GM04503 (cell line): ENCODE measurements around the gene MPPED1.

Experiments
- DNase-seq: peaks from one replicate; pipeline ENCODE4 v3.0.0-alpha.2; 2012; ENCODE audit warnings: low read depth

Gene MPPED1

DNA sequence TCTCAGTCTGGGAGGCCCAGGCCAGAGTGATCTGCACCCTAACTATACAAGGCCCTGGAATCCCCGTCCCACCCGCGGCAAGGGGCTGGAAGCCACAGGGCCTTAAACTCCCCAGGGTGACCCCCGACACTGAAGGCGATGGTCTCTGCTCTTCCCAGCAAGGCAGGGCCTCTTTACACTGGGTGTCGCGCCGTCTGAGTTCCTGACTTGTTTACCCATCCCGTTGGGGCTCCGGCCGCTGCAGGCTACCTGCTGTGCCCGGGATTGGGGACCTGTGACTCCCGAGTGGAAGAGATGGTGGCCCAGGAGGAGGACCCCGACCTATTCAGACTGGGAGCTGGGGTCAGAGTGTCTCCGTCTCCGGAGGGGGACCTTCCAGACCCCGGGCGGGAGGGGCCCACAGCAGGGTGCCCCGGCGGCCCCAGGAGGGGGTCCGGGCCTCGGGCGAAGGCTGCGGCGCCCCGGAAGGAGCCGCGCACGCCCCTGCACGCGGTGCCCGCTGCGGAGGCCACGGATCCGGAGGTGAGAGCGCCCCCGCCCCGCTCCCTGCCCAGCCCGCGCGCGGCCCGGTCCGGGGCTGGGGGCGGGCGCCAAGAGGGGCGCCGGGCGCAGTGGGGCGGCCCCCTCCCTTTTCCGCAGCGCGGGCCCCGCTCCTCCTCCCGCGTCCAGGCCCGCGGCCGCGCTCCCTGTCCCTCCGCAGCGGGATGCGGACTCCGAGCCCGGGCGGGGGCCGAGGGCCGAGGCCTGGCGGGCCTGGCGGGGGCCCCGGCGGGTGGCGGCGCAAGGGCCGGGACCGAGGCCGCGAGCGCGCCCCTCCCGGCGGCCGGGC is 560 bp upstream of the MPPED1 start:
- DNase-seq = no peak

DNA sequence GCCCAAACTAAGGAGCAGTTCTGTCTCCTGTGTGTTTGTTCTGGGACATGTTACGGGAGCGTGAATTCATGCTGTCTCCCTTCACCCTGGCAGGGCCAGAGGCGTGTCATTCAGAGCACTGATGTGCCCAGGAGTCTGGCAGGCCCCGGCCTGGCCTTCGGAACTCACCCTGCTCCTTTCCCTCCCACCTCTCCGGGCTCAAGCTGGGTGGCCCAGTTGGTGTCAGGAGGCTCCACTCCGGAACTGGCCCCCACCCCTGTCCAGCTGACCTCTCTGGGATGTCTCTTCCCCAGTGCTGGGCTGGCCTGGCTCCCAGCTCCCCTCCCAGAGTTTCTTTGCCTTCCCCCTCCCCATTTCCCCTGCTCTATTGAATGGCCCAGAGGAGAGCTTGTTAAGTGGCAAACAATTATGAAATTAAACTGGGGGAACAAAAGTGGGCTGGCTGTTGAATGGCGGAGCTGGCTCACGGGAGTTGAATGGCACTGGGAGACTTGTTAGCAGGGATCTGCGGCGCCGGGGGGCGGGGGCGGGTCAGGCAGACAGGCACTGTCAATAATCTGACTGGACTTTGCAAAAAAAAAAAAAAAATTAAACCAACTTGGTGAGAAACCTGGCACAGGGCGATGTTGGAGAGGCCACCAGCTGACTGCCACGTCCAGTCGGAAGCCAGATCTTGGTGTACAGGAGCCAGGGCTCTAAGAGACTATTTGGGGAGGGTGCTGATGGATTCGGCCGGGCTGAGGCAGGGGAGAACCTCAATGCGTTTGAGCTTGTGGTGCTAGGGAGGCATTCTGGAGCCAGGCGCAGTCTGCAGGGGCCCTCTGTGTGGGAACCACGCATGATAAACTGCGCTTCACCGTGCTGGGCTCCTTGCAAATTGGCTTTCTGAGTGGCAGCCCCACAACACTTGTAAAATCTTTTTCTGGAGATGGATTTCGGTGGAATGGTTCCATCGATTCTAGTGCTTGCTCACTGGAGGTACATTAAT is 1.3 kb downstream of the MPPED1 start:
- DNase-seq = no peak

DNA sequence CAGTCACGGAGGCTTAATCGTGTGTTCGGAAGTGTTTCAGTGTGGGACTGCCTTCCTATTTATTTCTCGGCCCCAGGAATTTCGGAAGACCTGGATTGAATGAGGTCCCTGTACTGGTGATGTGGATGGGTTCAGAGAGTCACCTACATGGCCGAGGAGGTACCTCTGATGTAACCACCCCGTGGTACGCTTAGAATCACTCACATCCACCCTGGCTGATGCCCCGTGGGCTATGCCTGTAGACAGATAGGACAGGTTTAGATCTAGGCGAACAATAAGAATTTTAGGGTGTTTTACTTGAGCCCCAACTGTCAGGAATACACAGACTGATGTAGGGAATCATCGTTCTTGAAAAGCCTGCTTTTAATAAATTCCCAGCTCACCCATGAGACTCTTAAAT is 2.0 kb downstream of the MPPED1 start:
- DNase-seq = no peak

DNA sequence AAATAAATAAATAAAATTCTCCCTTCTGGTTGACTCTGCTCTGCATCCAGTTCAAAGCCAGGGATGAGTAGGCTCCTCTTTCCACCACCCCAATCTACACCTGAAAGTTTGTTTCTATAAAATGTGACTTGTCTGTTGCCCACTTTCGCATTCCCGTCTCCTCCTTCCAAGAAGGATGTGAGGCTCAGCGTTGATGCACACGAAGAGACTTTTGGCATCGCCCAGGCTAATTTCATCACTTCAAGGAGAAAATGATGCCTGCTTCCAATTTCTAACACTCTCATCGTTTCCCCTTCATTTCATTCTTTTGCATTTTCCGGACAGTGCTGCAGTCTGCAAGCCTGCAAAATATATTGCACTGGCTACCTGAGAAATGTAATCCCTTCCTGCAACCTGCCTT is 3.9 kb downstream of the MPPED1 start:
- DNase-seq = no peak

DNA sequence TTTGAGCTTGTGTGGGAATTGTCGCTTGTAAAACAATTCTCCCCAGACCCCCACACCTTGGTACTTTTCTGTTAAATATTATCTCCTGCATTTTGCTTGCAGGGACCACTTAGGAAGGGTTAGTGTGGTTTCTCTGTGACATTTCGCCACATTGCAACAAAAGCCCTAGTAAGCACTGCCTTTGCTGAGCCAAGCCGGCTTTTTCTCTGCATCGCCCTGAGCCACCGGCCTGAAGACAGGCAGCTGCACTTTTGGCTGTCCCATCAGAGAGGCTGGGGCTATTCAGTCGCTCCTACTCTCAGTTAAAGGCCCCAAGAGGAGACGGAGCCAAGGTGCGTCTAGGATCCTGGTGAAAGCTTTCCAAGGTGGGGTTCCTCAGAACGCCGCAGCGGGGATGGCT is 5.7 kb downstream of the MPPED1 start:
- DNase-seq = no peak

DNA sequence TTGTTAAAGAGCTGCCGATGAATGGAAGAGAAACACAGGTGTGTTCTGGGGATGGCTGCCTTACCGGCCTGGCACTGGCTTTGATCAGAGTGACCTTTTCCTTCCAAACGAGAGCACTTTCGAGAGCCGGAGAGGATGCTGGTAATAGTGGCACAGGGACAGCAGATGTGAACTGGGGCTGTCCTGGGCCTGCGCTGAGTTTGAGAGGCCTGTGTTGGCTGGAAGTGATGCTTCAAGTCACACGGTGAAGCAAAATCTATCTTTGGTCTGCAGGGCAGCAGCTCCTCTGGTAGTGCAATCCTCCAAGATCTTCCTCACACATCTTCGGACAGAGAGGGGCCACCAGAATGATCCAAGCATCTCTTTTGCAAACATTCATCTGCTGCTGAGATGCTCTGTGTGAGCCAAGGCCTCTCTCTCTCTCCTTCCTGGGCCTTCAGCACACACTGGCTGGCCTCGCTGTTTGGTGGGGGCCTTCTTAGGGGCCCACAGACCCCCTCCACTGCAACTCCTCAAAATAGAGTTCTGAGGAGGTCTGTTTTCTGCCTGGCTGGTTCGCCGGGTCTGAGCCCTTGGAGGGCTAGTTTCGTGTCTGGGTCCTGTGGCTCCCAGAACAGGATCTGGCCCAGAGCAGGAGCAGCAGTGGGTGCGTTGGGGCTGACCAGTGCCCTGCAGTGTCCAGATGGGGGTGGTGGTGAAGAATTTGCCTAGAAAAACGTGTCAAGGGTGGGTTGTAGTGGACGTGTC is 6.4 kb downstream of the MPPED1 start:
- DNase-seq = no peak

DNA sequence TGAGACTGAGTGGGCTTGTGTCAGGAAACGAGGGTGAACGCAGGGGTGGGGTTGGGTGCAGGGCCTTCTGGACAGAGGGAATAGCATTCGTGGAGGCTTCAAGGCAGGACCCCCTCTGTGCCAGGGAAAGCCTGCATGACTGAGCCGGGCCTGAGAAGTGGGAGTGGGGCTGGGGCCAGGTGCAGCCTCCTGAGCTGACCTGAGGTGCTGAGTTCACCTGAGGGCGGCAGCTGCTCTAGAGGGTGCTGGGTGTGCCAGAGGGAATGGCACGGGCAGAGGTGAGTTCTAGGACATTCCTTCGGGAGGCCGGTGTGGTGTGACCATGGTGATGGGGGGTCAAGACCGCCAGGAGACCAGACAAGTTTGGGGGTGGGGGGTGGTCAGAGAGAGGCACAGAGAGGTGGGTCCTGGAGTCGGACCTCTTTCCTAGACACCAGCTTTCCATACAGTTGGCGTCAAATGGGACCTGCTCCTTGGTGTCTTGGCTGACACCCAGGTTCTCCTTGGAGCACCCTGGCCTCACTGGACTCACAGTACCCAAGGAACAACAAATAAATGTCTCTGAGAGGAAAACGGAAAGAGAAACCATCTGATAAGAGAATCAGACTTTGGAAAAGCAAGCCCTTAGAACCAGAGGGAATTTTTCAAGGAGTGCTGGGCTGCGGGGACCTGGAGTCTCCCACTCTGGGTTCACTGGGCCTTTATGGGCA is 7.7 kb downstream of the MPPED1 start:
- no peak for DNase-seq

DNA sequence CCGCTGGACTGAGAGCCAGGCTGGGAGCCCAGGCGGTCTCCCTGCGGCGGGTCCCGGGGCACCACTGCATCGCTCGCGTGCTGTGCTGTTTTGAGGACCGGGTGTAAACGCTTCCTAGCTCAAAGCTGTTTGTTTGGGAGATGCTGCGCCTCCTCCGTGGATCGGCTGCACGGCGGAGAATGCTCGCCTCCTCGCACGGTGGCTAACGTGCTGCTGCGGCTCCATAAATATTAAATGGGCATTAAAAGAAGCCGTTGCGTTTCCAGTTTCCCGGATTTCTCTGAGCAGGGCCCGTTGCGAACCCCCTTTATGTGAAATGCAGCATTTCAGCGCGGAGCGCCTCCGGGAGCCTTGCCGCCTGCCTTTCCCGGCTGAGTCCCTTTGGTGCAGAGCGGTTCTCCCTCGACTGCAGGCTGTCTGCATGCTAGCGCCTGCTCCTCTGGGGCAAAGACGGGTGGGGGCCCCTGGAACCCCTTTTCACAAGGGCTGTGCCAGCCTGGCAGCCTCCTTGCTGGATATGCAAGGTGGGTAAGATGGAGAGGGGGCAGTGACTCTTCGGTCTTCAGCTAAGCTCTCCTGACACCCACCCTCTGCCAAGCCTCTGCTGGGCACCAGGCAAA is 9.3 kb downstream of the MPPED1 start:
- DNase-seq = no peak

DNA sequence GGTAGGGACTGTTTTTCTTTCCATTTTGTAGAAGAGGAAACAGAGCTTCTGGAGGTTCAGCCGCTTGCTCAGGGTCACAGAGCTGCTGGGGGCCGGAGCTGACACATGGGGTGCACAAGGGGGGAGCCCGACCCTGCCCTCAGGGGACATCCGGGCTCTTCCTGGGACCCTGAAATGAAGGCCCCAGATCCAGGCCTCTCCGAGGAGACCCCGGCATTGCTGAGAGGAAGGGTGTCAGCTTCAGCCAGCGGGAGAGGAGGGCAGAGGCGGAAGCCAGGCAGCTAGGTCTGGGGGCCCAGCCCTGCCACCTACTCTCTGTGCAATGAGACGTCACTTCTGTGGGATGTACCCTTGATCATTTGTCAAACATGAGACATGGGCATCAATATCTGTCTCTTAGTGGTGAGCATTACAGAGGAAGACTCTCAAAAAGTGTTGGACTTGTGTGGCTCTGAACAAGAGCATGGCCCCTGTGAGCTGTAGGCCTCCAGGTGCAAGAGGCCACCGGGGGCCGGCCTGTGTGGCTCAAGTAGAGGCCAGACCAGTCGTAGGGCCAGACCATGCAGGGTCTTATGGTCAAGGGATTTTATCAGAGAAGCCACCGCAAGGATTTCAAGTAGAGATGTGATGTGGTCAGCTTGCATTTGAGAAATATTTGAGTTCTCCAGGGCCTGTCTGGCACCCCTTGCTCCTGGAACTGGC is 10.3 kb downstream of the MPPED1 start:
- no peak for DNase-seq

DNA sequence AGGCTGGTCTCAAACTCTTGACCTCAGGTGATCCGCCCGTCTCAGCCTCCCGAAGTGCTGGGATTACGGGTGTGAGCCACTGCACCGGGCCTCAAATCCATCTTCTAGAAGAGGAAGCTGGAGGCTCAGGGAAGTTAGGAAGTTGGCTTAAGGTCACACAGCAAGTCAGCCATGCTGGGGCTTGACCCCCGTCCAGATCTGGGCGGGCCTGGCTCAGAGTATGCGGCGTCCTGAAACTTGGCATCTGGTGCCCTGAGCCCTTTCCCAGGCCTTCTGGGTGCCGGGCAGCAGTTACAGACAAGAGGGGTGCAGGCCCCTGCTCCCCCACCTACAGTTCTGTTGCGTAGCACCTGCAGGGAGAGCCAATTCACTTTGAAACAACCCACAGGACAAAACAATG is 11.2 kb downstream of the MPPED1 start:
- DNase-seq = no peak

DNA sequence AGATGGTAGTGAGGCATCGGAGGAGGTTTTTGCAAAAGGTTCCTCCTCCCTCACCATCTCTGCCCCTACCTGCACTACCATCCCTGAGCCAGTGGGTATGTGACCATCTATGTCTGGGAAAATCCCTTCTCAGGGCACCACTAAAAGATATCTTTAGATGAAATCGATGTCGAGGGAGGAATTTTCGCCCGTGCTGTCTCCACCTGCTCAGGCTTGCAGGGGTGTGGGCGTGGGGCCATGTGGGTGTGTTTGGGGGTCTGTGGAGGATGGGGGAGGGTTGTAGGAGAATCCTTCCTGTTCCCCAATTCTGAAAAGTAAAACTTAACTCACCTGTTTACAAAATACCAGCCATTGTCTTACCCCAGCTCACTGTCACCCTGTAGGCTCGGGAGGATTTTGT is 12.4 kb downstream of the MPPED1 start:
- DNase-seq = no peak

DNA sequence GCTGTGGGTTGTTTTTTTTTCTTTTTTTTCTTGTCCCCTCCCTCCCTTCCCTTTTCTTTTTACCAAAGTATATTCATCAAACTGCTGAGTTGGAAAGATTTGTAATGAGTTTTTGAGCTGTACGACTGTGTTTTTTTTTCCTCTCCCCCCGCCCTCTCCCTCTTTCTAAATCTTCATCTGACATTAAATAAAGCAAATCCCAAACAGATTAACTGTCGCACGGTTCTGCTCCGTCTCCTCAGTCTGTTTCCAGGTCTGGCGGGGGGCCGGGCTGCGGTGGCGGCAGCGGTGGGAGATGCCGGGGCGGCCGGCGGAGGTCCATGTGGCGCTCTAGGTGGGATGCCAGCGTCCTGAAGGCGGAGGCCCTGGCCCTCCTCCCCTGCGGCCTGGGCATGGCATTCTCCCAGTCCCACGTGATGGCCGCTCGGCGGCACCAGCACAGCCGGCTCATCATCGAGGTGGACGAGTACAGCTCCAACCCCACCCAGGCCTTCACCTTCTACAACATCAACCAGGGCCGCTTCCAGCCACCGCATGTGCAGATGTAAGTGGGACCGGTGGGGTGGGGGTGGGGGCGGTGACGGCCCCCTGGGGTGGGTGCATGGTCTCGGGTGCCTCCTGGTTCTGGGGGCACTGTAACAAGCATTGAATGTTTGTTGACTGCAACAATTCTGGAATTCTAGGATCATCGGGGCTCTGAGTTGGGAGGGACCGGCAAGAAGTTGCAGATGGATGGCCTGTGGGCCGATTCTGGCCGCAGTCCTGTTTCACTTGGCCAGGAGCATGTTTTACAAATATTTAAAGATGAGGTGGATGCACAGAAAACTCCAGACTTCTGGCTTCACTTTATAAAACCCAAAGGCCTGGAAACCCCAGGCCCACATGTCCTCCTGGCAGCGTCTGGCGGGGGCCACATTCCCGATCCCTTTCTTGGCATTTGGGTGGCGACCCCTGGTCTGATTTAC is 13.1 kb downstream of the MPPED1 start:
- DNase-seq = no peak

DNA sequence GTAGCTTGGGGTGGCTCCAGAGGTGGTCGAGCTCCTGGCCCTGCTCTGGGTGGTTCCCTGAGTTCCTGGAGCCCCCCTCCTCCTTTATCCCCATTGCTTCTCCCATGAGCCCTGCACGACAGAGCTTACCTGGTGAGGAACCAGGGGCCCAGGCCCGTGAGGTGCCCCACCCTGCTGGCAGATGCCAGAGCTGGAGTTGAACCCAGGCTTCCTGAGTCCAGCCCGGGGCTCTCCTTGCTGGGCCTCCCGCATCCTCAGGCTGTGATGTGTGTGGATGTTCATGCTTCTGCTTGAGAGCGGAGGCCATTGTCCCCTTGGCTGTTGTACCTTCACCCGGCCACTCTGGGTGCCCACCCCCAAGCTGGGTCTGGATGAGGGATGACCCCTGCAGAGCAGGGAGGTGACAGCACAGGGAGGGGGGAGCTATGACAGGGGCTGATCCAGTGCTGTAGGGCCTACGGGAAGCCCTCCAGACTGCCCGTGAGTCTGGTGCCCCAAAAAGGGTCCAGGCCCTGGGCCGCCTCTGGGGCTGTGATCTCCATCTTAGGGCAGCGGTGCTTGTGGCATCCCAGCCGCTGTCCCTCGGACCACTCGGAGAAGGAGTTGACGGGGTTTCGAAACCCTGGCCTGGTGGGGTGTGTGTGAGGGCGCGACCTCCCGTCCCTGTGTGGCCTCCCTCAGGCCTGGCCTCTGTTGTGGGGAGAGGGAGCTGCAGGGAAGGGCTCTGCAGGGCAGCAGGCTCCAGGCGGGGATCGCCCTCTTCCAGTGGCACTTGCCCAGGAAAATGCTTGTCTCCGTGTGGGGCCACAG is 14.4 kb downstream of the MPPED1 start:
- no peak for DNase-seq

DNA sequence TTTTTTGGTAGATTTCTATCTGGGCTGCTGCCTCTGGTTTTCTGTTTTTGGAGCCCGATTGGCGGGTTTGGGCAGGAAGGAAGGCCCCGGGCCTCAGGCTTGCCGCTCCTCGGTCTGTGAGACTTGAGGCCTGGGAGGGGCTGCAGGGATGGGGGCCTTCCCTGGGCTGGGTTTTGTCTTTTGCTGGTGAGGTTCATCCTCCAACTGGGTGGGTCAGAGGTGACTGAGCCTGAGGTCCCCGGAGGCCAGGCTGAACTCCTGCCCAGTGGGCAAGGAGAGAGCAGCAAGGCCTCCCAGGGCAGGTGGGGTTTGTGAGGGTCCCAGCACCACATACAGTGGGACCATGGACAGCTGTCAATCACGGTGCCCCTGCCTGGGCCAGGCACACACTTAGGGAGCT is 15.0 kb downstream of the MPPED1 start:
- no peak for DNase-seq

DNA sequence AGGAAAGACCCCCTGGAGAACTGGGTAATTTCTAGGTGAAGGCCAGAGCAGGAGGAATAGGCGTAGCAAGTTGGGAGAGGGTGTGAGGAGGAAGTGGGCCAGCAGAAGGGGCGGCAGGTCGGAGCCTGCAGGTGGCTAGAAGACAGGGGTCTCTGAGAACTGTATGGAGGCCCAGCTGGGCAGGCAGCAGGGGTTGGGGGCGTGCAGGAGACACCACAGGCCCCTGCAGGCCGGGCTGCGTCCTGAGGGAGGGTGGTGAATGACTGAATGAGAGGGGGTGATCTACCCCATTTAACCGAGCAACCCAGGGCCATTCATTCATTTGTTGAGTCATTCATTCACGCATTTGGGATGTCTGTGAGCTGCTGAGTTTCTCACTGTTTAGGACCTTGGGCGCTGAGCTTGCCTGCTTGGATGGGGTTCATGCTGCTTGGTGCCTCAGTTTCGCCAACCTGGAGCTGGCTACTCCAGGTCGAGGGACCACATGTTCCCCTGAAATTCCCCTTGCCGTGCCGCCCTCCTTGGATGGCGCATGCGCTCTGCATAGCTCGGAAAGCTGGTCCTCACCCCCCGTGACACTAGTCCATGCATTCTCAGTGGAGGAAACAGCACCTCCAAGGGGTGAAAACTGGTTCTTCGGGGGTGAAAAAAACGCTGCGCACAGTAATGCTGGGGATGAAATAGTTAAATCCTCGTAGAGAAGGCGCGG is 15.6 kb downstream of the MPPED1 start:
- DNase-seq = no peak

DNA sequence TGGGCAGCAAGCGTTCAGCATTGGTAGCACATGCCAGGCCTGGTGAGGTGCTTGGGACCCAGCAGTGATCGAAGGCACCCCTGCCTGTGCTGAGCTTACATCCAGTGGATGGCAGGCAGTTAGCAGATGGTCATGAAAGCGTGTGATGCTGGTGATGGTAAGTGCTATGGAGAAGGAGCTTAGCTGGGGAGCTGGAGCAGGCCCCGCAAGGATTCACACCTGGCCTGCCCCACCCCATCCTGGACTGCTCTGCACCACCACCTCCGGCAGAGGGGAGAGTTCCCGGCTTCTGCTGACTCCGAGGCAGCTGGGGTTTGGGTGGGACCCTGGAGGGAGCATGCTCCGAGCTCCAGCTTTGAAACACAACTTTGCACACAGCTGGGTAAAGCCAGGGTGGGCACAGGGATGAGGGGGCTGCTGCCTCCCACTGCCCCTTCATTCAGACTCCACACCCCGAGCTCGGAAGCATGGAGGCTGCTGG is 16.2 kb downstream of the MPPED1 start:
- DNase-seq = no peak

DNA sequence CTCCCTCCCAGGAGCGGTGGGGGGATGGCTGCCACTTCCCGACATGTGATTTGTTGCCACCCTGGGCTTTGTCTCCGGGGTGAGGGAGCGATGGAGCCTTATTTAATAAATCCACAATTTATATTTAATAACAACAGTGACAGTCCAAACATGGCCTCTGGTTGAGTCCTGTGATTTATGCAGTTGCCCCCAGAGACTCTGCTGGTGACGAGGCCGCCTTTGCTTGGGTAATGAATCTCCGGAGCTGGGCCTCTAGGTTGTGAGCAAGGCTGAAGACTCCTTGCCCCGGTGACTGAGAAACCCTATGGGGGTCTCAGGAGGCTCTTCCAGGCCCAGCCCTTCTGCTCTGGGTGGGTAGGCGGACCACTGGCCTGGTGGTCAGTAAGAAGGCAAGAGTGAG is 16.7 kb downstream of the MPPED1 start:
- no peak for DNase-seq

DNA sequence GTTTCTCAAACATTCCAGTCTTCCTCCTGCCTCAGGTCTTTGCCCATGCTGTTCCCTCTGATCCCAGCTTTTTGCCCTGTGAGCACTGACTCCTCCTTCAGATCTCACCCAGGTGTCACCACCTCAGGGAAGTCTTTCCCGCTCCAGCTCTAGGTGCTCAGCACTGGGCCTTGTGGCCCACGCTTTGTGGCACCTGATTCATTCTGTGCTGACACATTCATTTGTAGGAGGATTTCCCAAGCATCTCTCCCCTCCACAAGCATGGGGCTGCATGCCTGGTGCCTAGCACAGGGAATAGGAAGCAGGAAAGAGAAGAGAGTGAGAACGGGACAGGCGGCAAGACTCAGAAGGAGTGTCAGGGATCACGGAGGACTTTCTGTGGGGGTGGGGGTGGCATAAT is 17.6 kb downstream of the MPPED1 start:
- no peak for DNase-seq
